HFFc6 (cell line): ENCODE data around the gene WNT5B. TPM values are rescaled to one million over a fixed set of nuclear protein-coding genes. Genes with fewer than 3 reads are reported as not detected.
A peak's percentile ranks its signal among the peaks of the same experiment; 100 is the strongest.

Source experiments
- DNase-seq: peaks from one replicate; pipeline ENCODE4 v3.0.0-alpha.2; 2018
- H3K27ac Mint-ChIP-seq: 2 replicates; pipeline ENCODE4 v1.8.0; 2020; ENCODE audit warnings: mild to moderate bottlenecking, mixed read lengths
- H3K27me3 Mint-ChIP-seq: 2 replicates; pipeline ENCODE4 v1.8.0; 2021; ENCODE audit warnings: mild to moderate bottlenecking, moderate library complexity, mixed read lengths; ENCODE audit not compliant: insufficient read depth
- H3K36me3 Mint-ChIP-seq: 2 replicates; pipeline ENCODE4 v1.8.0; 2021; ENCODE audit warnings: low read depth, mixed read lengths
- H3K4me1 Mint-ChIP-seq: 2 replicates; pipeline ENCODE4 v1.8.0; 2020; ENCODE audit warnings: low read depth, mixed read lengths
- H3K4me3 Mint-ChIP-seq: 2 replicates; pipeline ENCODE4 v1.8.0; 2020; ENCODE audit warnings: mild to moderate bottlenecking, moderate library complexity, mixed read lengths
- H3K9me3 Mint-ChIP-seq: 2 replicates; pipeline ENCODE4 v1.8.0; 2020; ENCODE audit warnings: mild to moderate bottlenecking, mixed read lengths
- total RNA-seq, 6 experiments: library from RNA; stranded (reverse); fragmentation: NEBNext Ultra II Directional; extraction: Animal tissue kit (Norgen Biotek cat#: 25700); gene quantifications; 2 replicates in 1 of 6; 3 replicates in 5 of 6; pipeline ENCODE4 v1.2.3, GENCODE V29; 2021
- TF ChIP-seq, protein P1 (sequence below): fragments of 200-600 bp; sonication (generic); IDR thresholded peaks from 2 replicates; pipeline ENCODE4 v1.5.0; 2021; ENCODE audit warnings: antibody characterized with exemption, mild to moderate bottlenecking

WNT5B gene
- total RNA-seq, 6 experiments from 2014 or later = 191 to 289 (median 200) TPM

DNA sequence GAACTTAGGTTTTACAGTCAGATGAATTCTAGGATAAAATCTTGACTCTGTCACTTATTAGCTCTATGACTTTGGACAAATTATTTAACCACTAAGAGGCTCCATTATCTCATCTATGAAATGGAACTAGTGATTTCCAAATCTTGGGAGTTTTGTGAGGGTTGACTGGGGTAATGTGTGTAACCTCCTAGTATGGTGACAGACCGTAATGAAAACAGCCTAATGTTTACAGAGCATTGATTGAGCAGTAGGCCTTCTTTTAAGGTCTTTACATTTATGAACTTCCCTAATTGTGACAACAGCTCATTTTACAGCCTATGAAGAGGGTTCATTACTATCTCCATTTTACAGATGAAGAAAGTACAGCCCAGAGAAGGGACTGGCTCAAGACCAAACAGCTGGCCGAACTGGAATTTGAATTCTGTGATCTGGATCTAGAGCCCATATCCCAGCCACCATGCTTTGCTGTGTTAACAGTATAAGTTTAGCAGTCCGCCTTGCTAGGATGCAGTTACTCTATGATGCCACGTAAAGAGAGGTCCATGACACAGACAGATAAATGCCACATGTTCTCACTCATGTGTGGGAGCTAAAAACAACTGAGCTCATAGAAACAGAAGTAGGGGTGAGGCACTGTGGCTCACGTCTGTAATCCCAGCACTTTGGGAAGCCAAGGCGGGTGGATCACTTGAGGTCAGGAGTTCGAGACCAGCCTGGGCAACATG is 25.6 kb upstream of the WNT5B start:
- DNase-seq = no peak
- no peaks in the 10 kb centered on the region for H3K9me3 Mint-ChIP-seq

DNA sequence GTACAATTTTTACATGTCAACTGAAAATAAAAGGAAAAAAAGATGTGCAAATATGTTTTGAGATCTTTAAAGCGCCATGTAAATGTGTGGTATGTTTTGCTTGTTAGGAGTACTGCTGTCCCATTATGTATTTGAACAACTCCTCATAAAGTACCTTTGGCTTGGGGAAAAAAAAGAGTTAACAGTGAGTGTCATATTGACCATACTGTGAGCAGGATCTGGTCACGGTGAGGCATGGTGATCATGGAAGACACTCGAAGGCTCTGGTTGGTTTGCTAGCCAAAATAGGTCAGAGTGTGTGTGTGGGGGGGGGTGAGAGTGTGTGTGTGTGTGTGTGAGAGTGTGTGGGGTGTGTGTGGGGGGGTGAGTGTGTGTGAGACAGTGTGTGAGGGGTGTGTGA is 24.6 kb upstream of the WNT5B start:
- peaks cover 85% of the 10 kb centered on the region for H3K4me1 Mint-ChIP-seq
- peak overlapping the region; percentile 91 for H3K4me3 Mint-ChIP-seq
- H3K9me3 Mint-ChIP-seq = no peaks in the 10 kb centered on the region
- TF ChIP-seq, protein P1, sequence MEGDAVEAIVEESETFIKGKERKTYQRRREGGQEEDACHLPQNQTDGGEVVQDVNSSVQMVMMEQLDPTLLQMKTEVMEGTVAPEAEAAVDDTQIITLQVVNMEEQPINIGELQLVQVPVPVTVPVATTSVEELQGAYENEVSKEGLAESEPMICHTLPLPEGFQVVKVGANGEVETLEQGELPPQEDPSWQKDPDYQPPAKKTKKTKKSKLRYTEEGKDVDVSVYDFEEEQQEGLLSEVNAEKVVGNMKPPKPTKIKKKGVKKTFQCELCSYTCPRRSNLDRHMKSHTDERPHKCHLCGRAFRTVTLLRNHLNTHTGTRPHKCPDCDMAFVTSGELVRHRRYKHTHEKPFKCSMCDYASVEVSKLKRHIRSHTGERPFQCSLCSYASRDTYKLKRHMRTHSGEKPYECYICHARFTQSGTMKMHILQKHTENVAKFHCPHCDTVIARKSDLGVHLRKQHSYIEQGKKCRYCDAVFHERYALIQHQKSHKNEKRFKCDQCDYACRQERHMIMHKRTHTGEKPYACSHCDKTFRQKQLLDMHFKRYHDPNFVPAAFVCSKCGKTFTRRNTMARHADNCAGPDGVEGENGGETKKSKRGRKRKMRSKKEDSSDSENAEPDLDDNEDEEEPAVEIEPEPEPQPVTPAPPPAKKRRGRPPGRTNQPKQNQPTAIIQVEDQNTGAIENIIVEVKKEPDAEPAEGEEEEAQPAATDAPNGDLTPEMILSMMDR = no peak
- H3K27ac Mint-ChIP-seq = peak overlapping the region; percentile 94
- peaks cover 14% of the 10 kb centered on the region for H3K36me3 Mint-ChIP-seq
- H3K27me3 Mint-ChIP-seq = peaks cover 5% of the 10 kb centered on the region
- no peak for DNase-seq

More for the DNA sequence above, 25.6 kb upstream of the WNT5B start:
- H3K36me3 Mint-ChIP-seq = peaks cover 17% of the 10 kb centered on the region
- H3K27ac Mint-ChIP-seq = peak overlapping the region; percentile 94
- peak overlapping the region; percentile 91; the same call in 1 of the 2 replicates for H3K4me3 Mint-ChIP-seq
- peaks cover 86% of the 10 kb centered on the region for H3K4me1 Mint-ChIP-seq
- TF ChIP-seq, protein P1 = no peak
- peaks cover 5% of the 10 kb centered on the region for H3K27me3 Mint-ChIP-seq

DNA sequence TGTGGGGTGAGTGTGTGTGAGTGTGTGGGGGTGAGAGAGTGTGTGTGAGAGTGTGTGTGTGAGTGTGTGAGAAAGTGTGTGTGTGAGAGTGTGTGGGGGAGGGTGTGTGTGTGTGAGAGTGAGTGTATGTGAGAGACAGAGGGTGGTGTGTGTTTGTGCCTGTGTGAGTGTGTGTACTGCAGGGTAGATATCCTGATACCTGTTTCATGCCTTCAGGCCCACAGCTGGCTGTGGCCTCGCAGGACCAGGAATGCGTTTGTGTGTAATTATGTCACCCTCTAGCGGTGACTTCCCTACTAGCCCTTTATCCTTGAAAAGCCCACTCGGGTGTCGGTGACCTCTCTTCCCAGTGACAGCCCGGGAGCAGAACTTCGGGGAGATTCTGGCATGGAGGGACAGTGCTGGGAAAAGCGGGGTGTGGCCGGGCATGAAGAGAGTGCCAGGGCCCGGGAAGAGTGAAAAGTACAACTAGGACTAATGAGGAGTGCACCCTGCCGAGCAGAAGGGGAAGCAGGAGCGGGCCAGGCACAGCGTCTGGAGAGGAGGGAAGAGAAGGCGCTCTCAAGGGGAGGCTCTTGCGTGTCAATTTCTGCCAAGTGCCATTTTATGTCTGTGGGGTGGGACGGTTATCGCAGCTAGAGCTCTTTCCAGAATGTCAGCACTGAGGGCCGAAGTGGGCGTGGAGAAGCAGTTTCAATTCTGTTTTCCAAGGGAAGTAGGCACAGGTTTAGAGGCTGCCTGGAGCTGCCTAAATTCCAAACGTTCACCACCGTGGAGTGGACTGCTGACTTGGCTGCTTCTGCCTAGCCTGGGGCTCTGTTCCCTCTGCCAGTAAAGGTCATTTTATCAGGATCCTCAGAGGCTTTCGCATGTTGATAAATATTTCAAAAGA is 23.7 kb upstream of the WNT5B start:
- TF ChIP-seq, protein P1 = peak; percentile 86
- H3K36me3 Mint-ChIP-seq = peaks cover 14% of the 10 kb centered on the region
- peaks cover 83% of the 10 kb centered on the region for H3K4me1 Mint-ChIP-seq
- peak; percentile 79 for DNase-seq
- peak overlapping the region; percentile 94 for H3K27ac Mint-ChIP-seq
- H3K9me3 Mint-ChIP-seq = no peaks in the 10 kb centered on the region
- peak overlapping the region; percentile 91 for H3K4me3 Mint-ChIP-seq
- H3K27me3 Mint-ChIP-seq = peaks cover 5% of the 10 kb centered on the region

DNA sequence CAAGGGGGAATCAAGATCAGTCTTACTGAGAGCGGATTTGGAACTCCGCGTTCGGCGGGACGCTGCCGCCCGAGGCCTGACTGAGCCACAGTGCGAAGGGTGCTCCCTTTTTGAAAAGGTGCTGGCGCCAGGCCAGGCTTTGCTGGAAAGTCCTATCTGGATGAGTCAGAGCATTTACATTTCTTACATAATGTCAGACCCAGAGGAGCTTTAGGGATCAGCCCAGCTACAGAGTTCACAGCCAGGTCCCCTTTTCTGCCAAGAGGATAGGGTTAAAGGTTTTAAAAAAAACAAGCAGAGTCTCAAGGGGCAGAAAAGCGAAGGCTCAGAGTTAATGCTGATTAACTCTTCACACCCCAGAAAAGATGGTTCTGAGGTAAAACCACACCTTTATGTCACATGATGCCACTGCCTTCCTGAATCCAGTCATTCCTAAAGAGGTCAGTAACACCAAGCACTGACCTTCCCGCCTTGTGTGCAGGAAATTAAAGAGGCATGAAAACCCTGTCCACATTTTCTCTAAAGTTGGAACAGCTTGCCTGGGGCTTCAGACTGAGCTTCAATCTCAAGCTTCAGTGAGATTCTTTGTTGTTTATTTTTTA is 22.9 kb upstream of the WNT5B start:
- peak; percentile 86 for DNase-seq
- peaks cover 5% of the 10 kb centered on the region for H3K27me3 Mint-ChIP-seq
- H3K36me3 Mint-ChIP-seq = peaks cover 18% of the 10 kb centered on the region
- H3K4me3 Mint-ChIP-seq = peak overlapping the region; percentile 91
- no peaks in the 10 kb centered on the region for H3K9me3 Mint-ChIP-seq
- TF ChIP-seq, protein P1 = no peak
- H3K4me1 Mint-ChIP-seq = peaks cover 83% of the 10 kb centered on the region
- peak overlapping the region; percentile 94 for H3K27ac Mint-ChIP-seq

DNA sequence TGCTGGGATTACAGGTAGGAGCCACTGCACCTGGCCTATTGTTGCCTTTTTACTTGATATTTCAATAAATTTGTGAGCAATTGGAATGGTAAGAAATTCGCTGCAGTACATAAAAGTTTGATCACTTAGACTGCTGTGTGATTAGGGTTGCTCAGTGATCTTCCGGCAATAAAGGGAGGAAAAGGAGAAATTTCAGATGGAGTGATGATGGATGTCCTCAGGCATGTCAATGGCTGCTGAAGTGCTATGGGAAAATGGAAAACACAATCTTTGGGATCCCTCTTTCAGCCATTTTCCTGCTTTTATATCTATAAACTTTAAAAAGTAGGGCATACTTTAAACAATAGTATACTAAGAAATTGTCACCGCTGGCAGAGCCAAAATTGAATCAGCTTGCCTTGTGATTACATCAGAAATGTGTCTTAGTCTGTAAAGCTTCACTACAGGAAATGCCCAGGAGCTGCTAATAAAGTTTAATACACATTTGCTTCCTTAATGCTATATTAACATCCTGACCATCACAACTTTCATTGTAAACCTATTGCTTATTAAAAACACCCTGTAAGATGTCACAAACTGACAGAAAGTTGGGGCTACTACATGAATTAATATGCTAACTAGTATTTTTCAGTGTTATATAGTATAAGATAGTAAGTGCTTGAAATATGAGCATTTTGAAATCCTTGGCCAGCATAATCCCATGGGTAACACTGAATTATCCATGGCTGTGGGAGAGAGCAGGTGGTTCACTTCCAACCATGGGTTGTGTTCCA is 20.9 kb upstream of the WNT5B start:
- peaks cover 83% of the 10 kb centered on the region for H3K4me1 Mint-ChIP-seq
- H3K9me3 Mint-ChIP-seq = no peaks in the 10 kb centered on the region
- DNase-seq = no peak
- peak overlapping the region; percentile 29; the same call in 1 of the 2 replicates for H3K4me3 Mint-ChIP-seq
- peaks cover 14% of the 10 kb centered on the region for H3K36me3 Mint-ChIP-seq
- TF ChIP-seq, protein P1 = no peak
- peaks cover 5% of the 10 kb centered on the region for H3K27me3 Mint-ChIP-seq
- H3K27ac Mint-ChIP-seq = peak overlapping the region; percentile 66
